SW 1271 (cell line): ENCODE measurements around the gene NOTCH1.
A peak's percentile ranks its signal among the peaks of the same experiment; 100 is the strongest.

ENCODE experiments used
- DNase-seq, 2 experiments: peaks; one replicate each; lab custom pipeline; 2025; lab: John Stamatoyannopoulos, UW

NOTCH1 gene

GRCh38 chr9:136531904-136532798, 13.7 kb downstream of the NOTCH1 start:
- no peak for DNase-seq

- DNase-seq = no peak
Measured at GRCh38 chr9:136531186-136531903, 14.5 kb downstream of the NOTCH1 start.

GRCh38 chr9:136530461-136531089, 15.3 kb downstream of the NOTCH1 start:
- DNase-seq = no peak

- no peak for DNase-seq
Measured at GRCh38 chr9:136529516-136530460, 16.1 kb downstream of the NOTCH1 start.

DNA sequence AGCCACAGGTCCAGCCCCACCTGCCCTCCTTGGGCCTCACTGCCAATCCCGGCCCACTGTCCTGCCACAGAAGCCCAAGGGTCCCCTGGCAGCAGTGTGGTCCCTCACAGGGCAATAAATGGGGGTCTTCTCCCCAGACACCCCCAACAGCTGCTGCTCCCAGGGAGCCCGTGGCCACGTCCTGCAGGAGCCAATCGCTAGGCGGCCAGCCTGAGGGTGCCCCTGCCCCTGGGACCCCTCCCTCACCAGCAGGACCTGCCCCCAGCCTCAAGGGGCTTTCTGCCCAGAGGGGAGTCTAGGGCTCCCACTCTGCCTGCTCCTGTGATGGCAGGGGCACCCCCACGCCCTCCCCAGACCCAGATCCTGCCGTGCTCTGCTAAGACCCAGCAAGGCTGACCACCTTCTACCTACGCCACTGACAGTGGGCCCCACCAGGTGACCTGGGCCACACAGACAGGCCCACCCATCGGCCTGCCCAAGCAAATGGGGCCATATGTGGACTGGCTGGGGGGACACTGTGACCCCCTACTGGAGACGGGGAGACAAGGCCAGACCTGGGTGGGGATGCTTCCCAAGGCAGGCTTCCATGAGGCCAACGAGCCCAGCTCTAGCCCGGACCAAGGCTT, 17.0 kb downstream of the NOTCH1 start:
- no peak for DNase-seq

DNA sequence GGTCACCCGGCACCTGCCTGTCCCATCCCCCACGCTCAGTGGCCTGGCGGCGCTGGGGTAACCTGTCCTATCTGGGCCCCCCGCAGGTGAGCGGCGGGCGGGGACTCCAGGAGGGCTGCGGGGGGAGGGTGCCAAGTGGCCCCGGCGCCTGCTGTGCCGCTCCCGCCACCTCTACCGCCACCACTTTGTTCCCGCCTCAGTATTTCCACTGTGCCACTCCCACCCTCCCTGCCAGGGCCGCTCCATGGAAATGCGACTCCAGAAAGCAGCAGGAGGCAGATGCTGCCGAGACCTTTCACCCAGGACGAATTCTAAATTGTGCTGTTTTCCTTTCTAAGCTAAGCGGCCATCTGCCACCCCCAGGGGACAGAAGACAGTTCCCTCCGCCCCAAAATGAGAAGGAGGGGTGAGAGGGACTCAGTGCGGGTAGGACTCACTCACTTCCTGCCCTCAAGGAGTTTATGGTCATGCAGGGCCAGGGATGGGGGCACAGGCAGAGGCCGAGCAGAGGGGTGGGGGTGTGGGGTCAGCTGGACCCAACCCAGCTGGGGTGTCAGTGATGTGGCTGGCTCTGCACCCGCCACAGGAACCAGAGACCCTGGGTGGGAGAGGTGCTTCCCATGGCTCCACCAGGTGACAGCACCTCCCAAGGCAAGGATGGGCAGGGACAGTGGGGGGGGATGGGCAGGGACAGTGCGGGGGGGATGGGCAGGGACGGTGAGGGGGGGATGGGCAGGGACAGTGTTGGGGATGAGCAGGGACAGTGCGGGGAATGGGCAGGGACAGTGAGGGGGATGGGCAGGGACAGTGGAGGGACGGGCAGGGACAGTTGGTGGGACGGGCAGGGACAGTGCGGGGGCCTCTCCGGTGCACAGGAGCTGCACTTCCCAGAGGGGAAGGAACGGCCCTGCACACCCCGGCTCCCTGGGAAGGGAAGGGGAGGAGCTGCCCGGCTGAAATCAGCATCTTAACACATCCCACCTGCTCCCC, 17.8 kb downstream of the NOTCH1 start:
- peak in 1 of 2 experiments; percentile 25 for DNase-seq

GRCh38 chr9:136527131-136527530, 18.7 kb downstream of the NOTCH1 start:
- no peak for DNase-seq

- no peak for DNase-seq
Measured at GRCh38 chr9:136526625-136527066, 19.2 kb downstream of the NOTCH1 start.

DNA sequence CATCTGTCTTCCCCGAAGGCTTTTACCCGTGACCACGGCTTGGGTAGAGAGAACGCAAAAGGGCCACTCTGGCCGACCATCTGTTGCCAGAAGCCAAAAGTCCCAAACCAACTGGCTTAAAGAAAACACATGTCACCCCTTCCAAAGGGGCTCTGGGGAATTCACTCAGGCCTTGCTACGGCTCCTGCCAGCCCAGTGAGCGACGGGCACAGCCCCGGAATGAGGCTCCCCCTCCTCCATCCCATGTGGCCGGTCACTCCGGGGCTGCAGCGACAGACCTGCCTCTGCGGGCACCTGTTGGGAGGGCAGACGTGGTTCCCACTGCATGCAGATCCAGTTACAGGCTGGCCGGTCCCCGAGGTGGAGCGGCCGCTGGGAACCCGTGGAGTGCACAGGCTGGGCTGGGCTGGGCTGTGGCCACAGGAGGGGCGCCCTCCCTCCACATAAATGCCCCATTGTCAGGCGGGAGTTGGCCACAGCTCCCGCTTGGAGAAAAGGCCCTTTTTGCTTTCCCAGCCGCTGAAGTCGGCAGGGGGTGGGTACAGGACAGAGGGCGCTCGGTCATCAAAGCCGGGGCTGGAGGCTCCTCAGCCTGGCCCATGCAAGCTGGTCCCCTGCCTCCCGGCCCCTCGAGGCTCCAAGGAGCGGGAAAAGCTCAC, 19.9 kb downstream of the NOTCH1 start:
- DNase-seq = no peak

DNA sequence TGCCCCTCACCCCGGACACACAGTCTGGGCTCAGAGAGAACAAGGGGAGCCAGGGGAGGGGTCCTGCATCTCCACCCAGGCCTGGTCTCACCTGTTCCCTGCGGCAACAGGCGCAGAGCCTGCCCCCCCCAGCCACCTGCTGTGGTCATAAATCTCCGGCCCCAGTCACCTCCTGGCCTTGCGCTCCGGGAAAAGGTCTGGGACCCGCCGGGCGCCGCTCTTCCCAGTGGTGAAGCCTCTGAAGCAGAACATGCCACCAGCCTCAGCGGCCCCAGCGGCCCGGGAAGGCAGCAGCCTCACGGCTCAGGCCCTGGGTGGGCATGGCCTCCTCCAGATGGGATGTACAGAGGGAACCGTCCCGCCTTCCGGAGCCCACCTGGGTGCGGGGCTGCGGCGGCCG, 20.6 kb downstream of the NOTCH1 start:
- DNase-seq = no peak

- DNase-seq = no peak
Measured at GRCh38 chr9:136522314-136523237, 23.3 kb downstream of the NOTCH1 start.

DNA sequence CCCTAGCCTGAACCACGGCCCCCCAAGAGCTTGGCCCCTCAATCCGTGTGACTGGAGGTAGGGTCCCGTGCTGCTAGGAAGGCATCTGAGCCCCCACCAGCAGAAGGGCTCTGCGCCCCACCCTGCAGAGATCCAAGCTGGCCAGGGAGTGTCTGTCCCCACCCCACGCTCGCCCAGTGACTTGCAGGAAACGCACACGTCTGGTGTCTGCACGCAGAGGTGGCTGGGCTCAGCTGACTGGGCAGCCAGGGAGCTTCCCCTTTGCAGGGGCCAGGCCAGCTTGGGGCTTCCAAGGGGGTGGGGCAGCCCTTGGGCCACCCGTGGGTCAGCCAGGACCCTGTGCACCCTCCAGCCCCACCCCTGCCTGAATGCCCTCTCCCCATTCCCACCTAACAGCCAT, 24.3 kb downstream of the NOTCH1 start:
- DNase-seq = no peak

GRCh38 chr9:136520053-136520540, 25.8 kb downstream of the NOTCH1 start:
- no peak for DNase-seq

- no peak for DNase-seq
Measured at GRCh38 chr9:136519263-136520052, 26.4 kb downstream of the NOTCH1 start.

DNA sequence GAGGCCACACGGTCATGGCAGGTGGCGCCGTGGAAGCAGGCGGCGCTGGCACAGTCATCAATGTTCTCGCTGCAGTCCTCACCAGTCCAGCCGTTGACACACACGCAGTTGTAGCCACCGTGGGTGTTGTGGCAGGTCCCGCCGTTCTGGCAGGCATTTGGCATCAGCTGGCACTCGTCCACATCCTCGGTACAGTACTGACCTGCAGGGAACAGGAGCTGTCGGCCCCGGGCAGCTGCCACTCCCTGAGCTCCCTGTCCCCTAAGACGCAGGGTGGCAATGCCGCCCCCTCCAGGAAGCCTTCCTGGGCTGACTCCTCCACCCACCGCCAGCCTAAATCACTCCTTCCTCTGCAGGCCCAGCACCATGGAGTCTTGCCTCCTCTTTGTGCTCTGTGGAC, 27.2 kb downstream of the NOTCH1 start:
- DNase-seq = no peak

DNA sequence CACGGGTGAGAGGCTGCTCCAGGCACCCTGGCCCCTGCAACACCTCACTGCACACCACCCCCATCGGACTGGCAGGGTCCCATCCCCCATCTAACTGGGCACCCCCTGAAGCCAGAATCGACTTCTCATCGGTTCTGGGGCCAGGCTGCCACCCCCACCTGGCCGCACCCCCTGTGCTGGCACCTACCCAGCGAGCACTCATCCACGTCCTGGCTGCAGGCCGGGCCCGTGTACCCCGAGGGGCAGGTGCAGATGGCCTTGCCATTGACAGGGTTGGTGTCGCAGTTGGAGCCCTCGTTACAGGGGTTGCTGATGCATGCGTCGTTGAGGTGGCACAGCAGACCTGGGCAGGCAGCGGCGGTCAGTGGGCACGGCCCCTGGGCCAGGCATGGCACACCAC, 27.9 kb downstream of the NOTCH1 start:
- no peak for DNase-seq
